Measurements from ENCODE around the gene ANKRD2. TPM values are rescaled to one million over a fixed set of nuclear protein-coding genes. Genes with fewer than 3 reads are reported as not detected.

The ANKRD2 gene
- total RNA-seq, 3 donors from 2014 or later (not counting 1 experiment from before 2014, with no cell fraction given): not detected

- Mint-ChIP-seq H3K4me3 (no peak overlapping the region), H3K9me3 (no peaks in the 10 kb centered on the region), H3K27me3 (ENCODE audit: low read depth in 2 of 2) (no peaks in the 10 kb centered on the region), H3K27ac (no peak overlapping the region), H3K36me3 (no peaks in the 10 kb centered on the region), H3K4me1 (no peaks in the 10 kb centered on the region)
- WGBS (ENCODE audit: insufficient coverage): 84% methylated on average over 5 of the region's 5 CpGs
- Histone ChIP-seq H3K27me3 (ENCODE audit: control insufficient read depth, insufficient read depth, low read length) (no peaks in the 10 kb centered on the region), H3K4me3 (ENCODE audit: low read length) (no peak overlapping the region), H3K9me3 (ENCODE audit: control insufficient read depth, insufficient read depth, low read length) (no peaks in the 10 kb centered on the region), H3K36me3 (ENCODE audit: control insufficient read depth, insufficient read depth, low read length) (no peaks in the 10 kb centered on the region), H3K4me1 (ENCODE audit: control insufficient read depth, insufficient read depth, low read length) (no peaks in the 10 kb centered on the region), H3K27ac (ENCODE audit: low read length) (no peak overlapping the region)
- no peak for TF ChIP-seq CTCF (IDR thresholded peaks at IDR 0.05)
- DNase-seq (no peak), ATAC-seq (no peak)
- intact Hi-C loops (cut with micrococcal nuclease): no loop called here
Observed at GRCh38 chr10:97537186-97537869, 35.3 kb upstream of the ANKRD2 start.

GRCh38 chr10:97538411-97538810 is 34.2 kb upstream of the ANKRD2 start:
- H3K9me3 Mint-ChIP-seq: no peaks in the 10 kb centered on the region
- H3K4me1 ChIP-seq (ENCODE audit: control insufficient read depth, insufficient read depth, low read length): peaks cover 8% of the 10 kb centered on the region
- H3K36me3 ChIP-seq (ENCODE audit: control insufficient read depth, insufficient read depth, low read length): no peaks in the 10 kb centered on the region
- no peak for ATAC-seq
- H3K9me3 ChIP-seq (ENCODE audit: control insufficient read depth, insufficient read depth, low read length): no peaks in the 10 kb centered on the region
- peaks cover 0 to 5% of the 10 kb centered on the region in 2 donors for H3K4me1 Mint-ChIP-seq
- no peak for DNase-seq
- H3K27me3 Mint-ChIP-seq (ENCODE audit: low read depth in 2 of 2): no peaks in the 10 kb centered on the region
- no peak overlapping the region for H3K27ac ChIP-seq (ENCODE audit: low read length)
- no peak overlapping the region for H3K4me3 Mint-ChIP-seq
- no peak overlapping the region for H3K4me3 ChIP-seq (ENCODE audit: low read length)
- 85% methylated on average over 4 of the region's 4 CpGs for WGBS (ENCODE audit: insufficient coverage)
- H3K27me3 ChIP-seq (ENCODE audit: control insufficient read depth, insufficient read depth, low read length): no peaks in the 10 kb centered on the region
- no peaks in the 10 kb centered on the region for H3K36me3 Mint-ChIP-seq
- no peak overlapping the region for H3K27ac Mint-ChIP-seq
- no peak for TF ChIP-seq CTCF (IDR thresholded peaks at IDR 0.05)
- intact Hi-C loops (cut with micrococcal nuclease): no loop called here

- Mint-ChIP-seq H3K4me1 (peaks cover 0 to 5% of the 10 kb centered on the region in 2 donors), H3K4me3 (no peak overlapping the region), H3K36me3 (no peaks in the 10 kb centered on the region), H3K27me3 (ENCODE audit: low read depth in 2 of 2) (no peaks in the 10 kb centered on the region), H3K9me3 (no peaks in the 10 kb centered on the region), H3K27ac (no peak overlapping the region)
- TF ChIP-seq CTCF (IDR thresholded peaks at IDR 0.05): no peak
- no peak for ATAC-seq
- H3K27ac ChIP-seq (ENCODE audit: low read length): no peak overlapping the region
- H3K27me3 ChIP-seq (ENCODE audit: control insufficient read depth, insufficient read depth, low read length): no peaks in the 10 kb centered on the region
- no peak overlapping the region for H3K4me3 ChIP-seq (ENCODE audit: low read length)
- H3K9me3 ChIP-seq (ENCODE audit: control insufficient read depth, insufficient read depth, low read length): no peaks in the 10 kb centered on the region
- peaks cover 8% of the 10 kb centered on the region for H3K4me1 ChIP-seq (ENCODE audit: control insufficient read depth, insufficient read depth, low read length)
- no peak for DNase-seq
- 95% methylated on average over 4 of the region's 4 CpGs for WGBS (ENCODE audit: insufficient coverage)
- intact Hi-C loops (cut with micrococcal nuclease): no loop called here
- no peaks in the 10 kb centered on the region for H3K36me3 ChIP-seq (ENCODE audit: control insufficient read depth, insufficient read depth, low read length)
Observed at GRCh38 chr10:97538839-97539238, 33.7 kb upstream of the ANKRD2 start.

Data from natural killer cell (primary cell).